GM10266 (cell line): ENCODE measurements around the gene TFF3.
A peak's percentile ranks its signal among the peaks of the same experiment; 100 is the strongest.

Experiments used
- DNase-seq: peaks from one replicate; pipeline ENCODE4 v3.0.0; 2012; ENCODE audit errors: extremely low spot score
- CTCF ChIP-seq: IDR thresholded peaks from 2 replicates; pipeline ENCODE4 v1.5.1; 2012; ENCODE audit warnings: mild to moderate bottlenecking, low read depth; ENCODE audit not compliant: control insufficient read depth, insufficient read depth; ENCODE audit errors: missing control alignments

The TFF3 gene

GRCh38 chr21:42313501-42313969, 1.7 kb downstream of the TFF3 start:
- no peak for DNase-seq
- TF ChIP-seq CTCF, result no peak

DNA sequence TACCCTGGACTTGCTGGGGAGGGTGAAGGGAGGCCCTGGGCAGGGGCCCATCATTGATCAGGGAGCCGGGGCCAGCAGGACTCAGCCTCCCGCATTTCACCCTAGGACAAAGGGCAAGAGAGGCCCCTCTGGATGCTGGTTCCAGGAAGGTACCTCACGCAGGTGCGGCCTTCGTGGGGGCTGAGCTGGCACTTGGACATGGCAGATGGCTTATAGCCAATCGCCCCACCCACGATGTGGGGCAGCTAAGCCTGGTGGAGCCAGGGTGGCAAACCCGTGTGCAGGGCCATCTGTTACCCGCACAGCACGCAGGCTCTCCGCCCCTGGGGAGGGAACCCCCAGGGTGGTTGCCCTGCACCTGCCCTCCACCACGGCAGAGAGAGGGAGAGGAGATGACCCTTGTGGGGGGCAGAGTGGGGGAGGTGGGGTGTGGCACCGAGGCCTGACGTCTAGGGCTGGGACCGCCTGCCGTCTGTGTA, 2.5 kb downstream of the TFF3 start:
- DNase-seq, result no peak
- TF ChIP-seq CTCF, result no peak

DNA sequence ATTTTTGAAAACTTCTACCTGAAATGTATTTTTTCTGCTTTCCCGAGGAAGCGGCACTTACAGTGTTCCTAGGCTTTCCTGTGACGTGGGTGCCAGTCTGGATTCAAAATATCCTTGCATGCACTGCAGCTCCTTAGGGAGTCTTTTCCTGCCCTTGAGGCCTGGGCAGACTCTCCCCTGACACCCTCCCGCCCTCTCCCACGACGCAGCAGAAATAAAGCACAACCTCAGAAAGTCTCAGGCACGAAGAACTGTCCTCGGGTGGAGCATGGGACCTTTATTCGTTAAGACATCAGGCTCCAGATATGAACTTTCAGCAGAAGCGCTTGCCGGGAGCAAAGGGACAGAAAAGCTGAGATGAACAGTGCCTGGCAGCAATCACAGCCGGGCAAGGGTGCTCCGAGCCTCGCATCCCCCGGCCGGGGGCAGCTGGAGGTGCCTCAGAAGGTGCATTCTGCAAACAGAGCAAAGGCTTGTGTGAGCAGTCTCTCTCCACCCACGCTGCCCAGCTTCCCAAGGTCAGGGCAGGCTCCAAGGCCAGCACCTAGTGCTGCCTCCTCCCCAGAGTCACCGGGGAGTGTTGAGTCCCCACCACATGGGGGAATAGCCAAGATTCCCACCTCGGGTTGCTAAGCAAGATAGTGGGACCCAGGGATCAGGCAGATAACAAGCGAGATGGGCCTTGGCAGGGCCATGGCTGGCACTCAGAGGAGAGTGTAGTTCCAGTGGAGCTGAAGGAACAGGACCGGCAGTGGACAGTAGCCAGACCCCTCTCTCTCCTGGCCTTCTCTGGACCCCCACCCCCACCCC, 3.2 kb downstream of the TFF3 start:
- no peak for TF ChIP-seq CTCF
- no peak for DNase-seq

GRCh38 chr21:42311160-42311559, 4.0 kb downstream of the TFF3 start:
- no peak for DNase-seq
- no peak for TF ChIP-seq CTCF

DNA sequence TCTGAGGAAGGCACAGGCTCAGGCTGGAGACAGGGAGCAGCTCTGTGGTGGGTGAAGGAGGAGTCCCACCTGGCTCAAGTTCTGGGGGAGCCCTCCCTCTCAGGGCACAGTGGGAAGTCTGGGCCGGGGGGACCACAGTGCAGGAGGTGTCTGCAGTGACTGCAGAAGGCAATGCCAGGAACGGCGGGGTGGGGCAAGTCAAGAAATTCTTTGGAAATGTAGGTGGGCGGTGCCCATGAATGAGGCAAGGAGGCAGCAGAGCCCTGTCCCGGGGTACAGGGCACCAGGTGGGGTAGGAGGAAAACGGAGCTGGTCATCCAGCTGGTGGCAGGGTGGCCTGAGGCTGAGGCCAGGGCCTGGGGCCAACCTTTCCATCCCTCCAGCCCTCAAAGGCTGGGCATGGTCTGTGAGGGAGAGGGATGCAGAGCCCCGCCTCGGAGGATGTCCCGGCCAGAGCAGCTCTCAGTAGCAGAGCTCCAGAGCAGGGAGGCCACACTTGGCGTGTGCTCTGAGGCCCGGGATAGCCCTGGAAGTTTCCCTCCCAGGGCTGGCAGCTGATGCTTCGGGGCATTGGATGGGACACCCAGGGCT, 4.7 kb downstream of the TFF3 start:
- no peak for TF ChIP-seq CTCF
- no peak for DNase-seq

GRCh38 chr21:42309753-42310213, 5.4 kb downstream of the TFF3 start:
- TF ChIP-seq CTCF, result peak; percentile 97
- DNase-seq, result peak; percentile 84
